HG03469 (cell line): ENCODE results near the gene GSK3B.

Experiments
- ATAC-seq: cut with Tn5 transposase; IDR thresholded peaks from one replicate; pipeline ENCODE4 v1.9.1; 2021; ENCODE audit warnings: mild to moderate bottlenecking, moderate library complexity, moderate number of reproducible peaks; ENCODE audit not compliant: unreplicated experiment

GSK3B gene

GRCh38 chr3:119831941-119832371 lies 262.3 kb downstream of the GSK3B start:
- no peak for ATAC-seq

- no peak for ATAC-seq
Observed at GRCh38 chr3:119831022-119831421, 263.2 kb downstream of the GSK3B start.

GRCh38 chr3:119829420-119829819 lies 264.8 kb downstream of the GSK3B start:
- no peak for ATAC-seq

- ATAC-seq = no peak
Observed at GRCh38 chr3:119826711-119827608, 267.3 kb downstream of the GSK3B start.

GRCh38 chr3:119825820-119826219 lies 268.4 kb downstream of the GSK3B start:
- no peak for ATAC-seq

- ATAC-seq = no peak
Observed at GRCh38 chr3:119819806-119820205, 274.4 kb downstream of the GSK3B start.

GRCh38 chr3:119818937-119819336 lies 275.3 kb downstream of the GSK3B start:
- no peak for ATAC-seq

- no peak for ATAC-seq
Observed at GRCh38 chr3:119817583-119818363, 276.5 kb downstream of the GSK3B start.

- ATAC-seq = no peak
Observed at GRCh38 chr3:119817071-119817470, 277.2 kb downstream of the GSK3B start.

- ATAC-seq = no peak
Observed at GRCh38 chr3:119815716-119816115, 278.5 kb downstream of the GSK3B start.

- ATAC-seq = no peak
Observed at GRCh38 chr3:119812491-119813058, 281.7 kb downstream of the GSK3B start.

GRCh38 chr3:119810018-119810435 lies 284.2 kb downstream of the GSK3B start:
- ATAC-seq = peak; percentile 83

GRCh38 chr3:119809249-119810017 lies 284.8 kb downstream of the GSK3B start:
- ATAC-seq = peak; percentile 14

GRCh38 chr3:119808843-119809242 lies 285.4 kb downstream of the GSK3B start:
- ATAC-seq = no peak

- ATAC-seq = no peak
Observed at GRCh38 chr3:119808244-119808643, 286.0 kb downstream of the GSK3B start.

GRCh38 chr3:119800844-119801243 lies 293.4 kb downstream of the GSK3B start:
- ATAC-seq = no peak

GRCh38 chr3:119796785-119797184 lies 297.5 kb downstream of the GSK3B start:
- no peak for ATAC-seq

GRCh38 chr3:119796368-119796767 lies 297.9 kb downstream of the GSK3B start:
- no peak for ATAC-seq

- ATAC-seq = no peak
Observed at GRCh38 chr3:119795849-119796248, 298.4 kb downstream of the GSK3B start.

- ATAC-seq = no peak
Observed at GRCh38 chr3:119794971-119795612, 299.2 kb downstream of the GSK3B start.
